Kidney (tissue), 14 donors: ENCODE results near the gene RBBP6. TPM values are rescaled to one million over a fixed set of nuclear protein-coding genes. Genes with fewer than 3 reads are reported as not detected.

Source experiments
- DNase-seq, 5 donors: peaks; one replicate each; pipeline ENCODE4 v3.0.0-alpha.2; 2013 to 2020
- FAIRE-seq: peaks from 2 replicates; lab custom pipeline; 2012; peaks lifted over from hg19 to GRCh38; lab: Jason Lieb, UNC
- H3K27ac ChIP-seq, 2 donors: one replicate each; pipeline ENCODE4 v1.7.0; 2013; ENCODE audit warnings: low read depth in 2 of 2, low read length in 2 of 2, inconsistent platforms in 1 of 2
- H3K27me3 ChIP-seq: one replicate; pipeline ENCODE4 v1.7.1; 2013; ENCODE audit warnings: low read length, inconsistent platforms; ENCODE audit not compliant: control insufficient read depth, insufficient read depth
- H3K36me3 ChIP-seq, 3 donors: one replicate each; pipeline versions ENCODE4 v1.7.0 to v1.7.1; 2013; ENCODE audit warnings: low read length in 3 of 3, control low read depth in 1 of 3, inconsistent platforms in 1 of 3; ENCODE audit not compliant: insufficient read depth in 3 of 3, control insufficient read depth in 2 of 3
- H3K4me1 ChIP-seq, 3 donors: one replicate each; pipeline versions ENCODE4 v1.7.0 to v1.7.1; 2013; ENCODE audit warnings: low read length in 3 of 3, inconsistent platforms in 1 of 3, low read depth in 1 of 3; ENCODE audit not compliant: control insufficient read depth in 2 of 3, insufficient read depth in 2 of 3
- H3K4me3 ChIP-seq, 3 donors: one replicate each; pipeline versions ENCODE4 v1.7.0 to v1.8.1; 2013; ENCODE audit warnings: low read length in 3 of 3, control low read depth in 1 of 3, inconsistent platforms in 1 of 3
- H3K9ac ChIP-seq, 3 donors: one replicate each; pipeline versions ENCODE4 v1.7.0 to v1.7.1; 2013; ENCODE audit warnings: low read length in 3 of 3, control low read depth in 1 of 3, inconsistent platforms in 1 of 3
- H3K9me3 ChIP-seq, 3 donors: one replicate each; pipeline versions ENCODE4 v1.7.0 to v1.7.1; 2013; ENCODE audit warnings: low read length in 3 of 3, control low read depth in 1 of 3, inconsistent platforms in 1 of 3; ENCODE audit not compliant: control insufficient read depth in 2 of 3, insufficient read depth in 1 of 3
- CTCF ChIP-seq: IDR thresholded peaks from 3 replicates; pipeline ENCODE4 v1.5.1; 2012; ENCODE audit warnings: mild to moderate bottlenecking, moderate library complexity, borderline replicate concordance; ENCODE audit not compliant: insufficient read depth; ENCODE audit errors: extremely low read depth
- intact Hi-C: fragments of 100-400 bp; cut with DNase I; formaldehyde crosslinking; loops from one replicate; pipeline ENCODE4 v1.11.1; 2022
- polyA plus RNA-seq: library from polyadenylated mRNA; stranded (reverse); fragments of 350-450 nt; fragmentation: Illumina TruSeq; extraction: RNeasy Lipid Tissue Mini Kit (QIAGEN cat#74804); gene quantifications from one replicate; pipeline ENCODE4 v1.2.3, GENCODE V29; 2014; ENCODE audit warnings: low read depth, low replicate concordance; ENCODE audit not compliant: insufficient read depth
- total RNA-seq: library from RNA; stranded (reverse); fragmentation: NEBNext Ultra II Directional; extraction: Animal tissue kit (Norgen Biotek cat#: 25700); gene quantifications from one replicate; pipeline ENCODE4 v1.2.1, GENCODE V29; 2021
- donor health status: control.
- donor health status: control.
- donor health status: control.
- donor health status: control.
- donor health status: control.
- donor health status: DM: yes; HTN: yes; CAD: no.
- donor health status: Normal renal cell carcinoma (clear cell type).

The RBBP6 gene
- total and polyA plus RNA-seq, 2 donors from 2014 or later, result 22.8 to 51.3 TPM

- intact Hi-C loops, result no loop called here
- DNase-seq (no peak), FAIRE-seq (no peak)
- Histone ChIP-seq H3K27me3 (no peaks in the 10 kb centered on the region), H3K9ac (no peak overlapping the region), H3K36me3 (no peaks in the 10 kb centered on the region), H3K4me3 (no peak overlapping the region), H3K27ac (no peak overlapping the region), H3K4me1 (no peaks in the 10 kb centered on the region), H3K9me3 (no peaks in the 10 kb centered on the region)
- no peak for TF ChIP-seq CTCF
These were observed 78.1 kb downstream of the RBBP6 start for GRCh38 chr16:24617502-24617901.

Other genes with a start within 250 kb of the RBBP6 start
- gene TNRC6A, start 190.1 kb downstream of the RBBP6 start, total RNA-seq, result 61.9 TPM
- gene TNRC6A, start 190.1 kb downstream of the RBBP6 start, polyA plus RNA-seq, result 8.0 TPM